ENCODE data around the gene HECW1. TPM values are rescaled to one million over a fixed set of nuclear protein-coding genes. Genes with fewer than 3 reads are reported as not detected.

The HECW1 gene
- total RNA-seq, 1 donor from 2014 or later: 0.15 TPM

DNA sequence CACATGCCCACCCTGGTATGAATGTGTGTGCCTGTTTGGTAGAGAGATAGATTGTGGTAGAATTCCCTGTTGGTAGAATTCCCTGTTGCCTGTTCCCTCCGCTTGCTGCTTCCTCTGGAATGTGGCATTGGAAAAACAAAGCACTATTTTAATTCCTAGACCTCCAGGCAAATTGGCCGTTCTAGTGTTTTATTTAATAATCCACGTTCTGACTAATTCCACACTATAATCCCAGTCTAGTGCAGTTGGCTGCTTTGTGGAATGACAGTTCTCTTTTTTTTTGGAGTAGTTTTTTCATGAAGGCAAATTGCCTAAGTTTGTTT lies 2.0 kb downstream of the HECW1 start:
- no peak for DNase-seq (ENCODE audit: low spot score)
- Mint-ChIP-seq H3K36me3 (ENCODE audit: low read depth, unreplicated experiment) (no peaks in the 10 kb centered on the region), H3K4me3 (ENCODE audit: unreplicated experiment) (peak overlapping the region; percentile 76), H3K4me1 (ENCODE audit: unreplicated experiment) (peaks cover 10% of the 10 kb centered on the region), H3K27ac (ENCODE audit: unreplicated experiment) (no peak overlapping the region), H3K9me3 (ENCODE audit: unreplicated experiment) (no peaks in the 10 kb centered on the region), H3K27me3 (ENCODE audit: unreplicated experiment) (peaks cover 15% of the 10 kb centered on the region)
- TF ChIP-seq CTCF (IDR thresholded peaks at IDR 0.05; ENCODE audit: unreplicated experiment): no peak

DNA sequence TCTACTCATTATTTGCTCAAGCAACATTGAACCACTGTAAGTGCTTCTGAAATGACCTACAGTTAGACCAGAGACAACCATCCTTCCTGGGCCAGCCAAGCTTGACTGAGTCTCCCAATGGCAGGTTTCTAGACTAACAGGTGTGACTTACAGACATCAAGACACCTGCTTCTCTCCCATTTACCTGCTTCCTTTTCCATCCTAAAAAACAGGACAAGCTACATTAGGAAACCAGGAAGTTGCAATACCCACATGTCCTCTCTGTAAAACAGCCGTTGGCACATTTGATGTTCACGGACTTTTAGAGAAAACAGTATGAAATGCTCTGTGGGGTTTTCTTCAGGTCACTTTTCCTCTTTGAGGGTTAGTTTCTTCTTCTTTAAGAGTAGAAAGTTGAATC lies 4.0 kb downstream of the HECW1 start:
- no peak overlapping the region for H3K27ac Mint-ChIP-seq (ENCODE audit: unreplicated experiment)
- no peaks in the 10 kb centered on the region for H3K36me3 Mint-ChIP-seq (ENCODE audit: low read depth, unreplicated experiment)
- no peak for DNase-seq (ENCODE audit: low spot score)
- TF ChIP-seq CTCF (IDR thresholded peaks at IDR 0.05; ENCODE audit: unreplicated experiment): no peak
- no peaks in the 10 kb centered on the region for H3K9me3 Mint-ChIP-seq (ENCODE audit: unreplicated experiment)
- peaks cover 12% of the 10 kb centered on the region for H3K27me3 Mint-ChIP-seq (ENCODE audit: unreplicated experiment)
- no peak overlapping the region for H3K4me3 Mint-ChIP-seq (ENCODE audit: unreplicated experiment)
- peaks cover 10% of the 10 kb centered on the region for H3K4me1 Mint-ChIP-seq (ENCODE audit: unreplicated experiment)

GRCh38 chr7:43117095-43117494 lies 4.6 kb downstream of the HECW1 start:
- no peak for DNase-seq (ENCODE audit: low spot score)
- Mint-ChIP-seq H3K9me3 (ENCODE audit: unreplicated experiment) (no peaks in the 10 kb centered on the region), H3K27ac (ENCODE audit: unreplicated experiment) (no peak overlapping the region), H3K4me1 (ENCODE audit: unreplicated experiment) (peaks cover 9% of the 10 kb centered on the region), H3K36me3 (ENCODE audit: low read depth, unreplicated experiment) (no peaks in the 10 kb centered on the region), H3K4me3 (ENCODE audit: unreplicated experiment) (no peak overlapping the region), H3K27me3 (ENCODE audit: unreplicated experiment) (peaks cover 7% of the 10 kb centered on the region)
- no peak for TF ChIP-seq CTCF (IDR thresholded peaks at IDR 0.05; ENCODE audit: unreplicated experiment)

- Mint-ChIP-seq H3K4me1 (ENCODE audit: unreplicated experiment) (peaks cover 8% of the 10 kb centered on the region), H3K27ac (ENCODE audit: unreplicated experiment) (no peak overlapping the region), H3K36me3 (ENCODE audit: low read depth, unreplicated experiment) (no peaks in the 10 kb centered on the region), H3K27me3 (ENCODE audit: unreplicated experiment) (peaks cover 5% of the 10 kb centered on the region), H3K9me3 (ENCODE audit: unreplicated experiment) (no peaks in the 10 kb centered on the region), H3K4me3 (ENCODE audit: unreplicated experiment) (no peak overlapping the region)
- no peak for DNase-seq (ENCODE audit: low spot score)
- no peak for TF ChIP-seq CTCF (IDR thresholded peaks at IDR 0.05; ENCODE audit: unreplicated experiment)
These were observed 5.4 kb downstream of the HECW1 start for GRCh38 chr7:43117861-43118260.

- no peak for TF ChIP-seq CTCF (IDR thresholded peaks at IDR 0.05; ENCODE audit: unreplicated experiment)
- Mint-ChIP-seq H3K4me3 (ENCODE audit: unreplicated experiment) (no peak overlapping the region), H3K36me3 (ENCODE audit: low read depth, unreplicated experiment) (no peaks in the 10 kb centered on the region), H3K9me3 (ENCODE audit: unreplicated experiment) (no peaks in the 10 kb centered on the region), H3K27me3 (ENCODE audit: unreplicated experiment) (peaks cover 5% of the 10 kb centered on the region), H3K27ac (ENCODE audit: unreplicated experiment) (no peak overlapping the region), H3K4me1 (ENCODE audit: unreplicated experiment) (peaks cover 8% of the 10 kb centered on the region)
- no peak for DNase-seq (ENCODE audit: low spot score)
These were observed 5.9 kb downstream of the HECW1 start for GRCh38 chr7:43118313-43118712.
